ENCODE data around the gene RABGAP1L.

- TF ChIP-seq CTCF (IDR thresholded peaks at IDR 0.05; ENCODE audit: low read depth, low read length) (no peak), EZH2phosphoT487 (IDR thresholded peaks at IDR 0.05; ENCODE audit: low read depth) (no peak)
Measured at GRCh38 chr1:174800876-174801275, 641.6 kb downstream of the RABGAP1L start.
